GM23338 (cell line): Measurements from ENCODE around the gene GRK4. TPM values are rescaled to one million over a fixed set of nuclear protein-coding genes. Genes with fewer than 3 reads are reported as not detected.

Source experiments
- ATAC-seq: fragments of 200-7000 bp; cut with Tn5 transposase; 3 replicates; pipeline ENCODE4 v1.9.1; 2020
- DNase-seq: peaks from one replicate; pipeline ENCODE4 v3.0.0-alpha.2; 2015; ENCODE audit warnings: low spot score
- H2AFZ ChIP-seq: fragments of 200-600 bp; sonication (generic); 2 replicates; pipeline ENCODE4 v1.8.0; 2016; ENCODE audit warnings: antibody characterized with exemption, mild to moderate bottlenecking, moderate library complexity
- H3F3A ChIP-seq: fragments of 200-600 bp; sonication (generic); replicated peaks from 2 replicates; pipeline ENCODE4 v1.8.0; 2017; ENCODE audit warnings: antibody characterized with exemption, mixed run types, low read depth
- H3K27ac ChIP-seq: fragments of 200-600 bp; sonication (generic); 2 replicates; pipeline ENCODE4 v1.6.1; 2016; ENCODE audit warnings: low read depth
- H3K27me3 ChIP-seq: fragments of 200-600 bp; sonication (generic); 2 replicates; pipeline ENCODE4 v1.8.0; 2016; ENCODE audit warnings: mild to moderate bottlenecking, mixed run types, moderate library complexity; ENCODE audit not compliant: insufficient read depth
- H3K36me3 ChIP-seq: fragments of 200-600 bp; sonication (generic); 2 replicates; pipeline ENCODE4 v1.8.0; 2016; ENCODE audit warnings: mild to moderate bottlenecking; ENCODE audit not compliant: insufficient read depth
- H3K4me1 ChIP-seq: fragments of 200-600 bp; sonication (generic); 2 replicates; pipeline ENCODE4 v1.8.0; 2016; ENCODE audit warnings: mild to moderate bottlenecking, moderate library complexity; ENCODE audit not compliant: insufficient read depth
- H3K4me2 ChIP-seq: fragments of 200-600 bp; sonication (generic); 2 replicates; pipeline ENCODE4 v1.7.1; 2017; ENCODE audit warnings: mixed run types
- H3K4me3 ChIP-seq: fragments of 200-600 bp; sonication (generic); 2 replicates; pipeline ENCODE4 v1.6.1; 2016; ENCODE audit warnings: mixed run types
- H3K79me2 ChIP-seq: fragments of 200-600 bp; sonication (generic); replicated peaks from 2 replicates; pipeline ENCODE4 v1.8.0; 2017; ENCODE audit warnings: mild to moderate bottlenecking; ENCODE audit not compliant: insufficient read depth
- H3K9me2 ChIP-seq: fragments of 200-600 bp; sonication (generic); 2 replicates; pipeline ENCODE4 v1.8.0; 2017; ENCODE audit not compliant: insufficient read depth
- H4K20me1 ChIP-seq: fragments of 200-600 bp; sonication (generic); replicated peaks from 2 replicates; pipeline ENCODE4 v1.8.0; 2017; ENCODE audit warnings: mild to moderate bottlenecking; ENCODE audit not compliant: insufficient read depth
- H3K27ac Mint-ChIP-seq: 2 replicates; pipeline ENCODE4 v1.8.0; 2020; ENCODE audit warnings: inconsistent platforms, mild to moderate bottlenecking, moderate library complexity, mixed read lengths
- H3K27me3 Mint-ChIP-seq: 3 replicates; pipeline ENCODE4 v1.8.0; 2022; ENCODE audit warnings: low read depth, mild to moderate bottlenecking, moderate library complexity, mixed read lengths, inconsistent platforms; ENCODE audit not compliant: insufficient read depth, poor library complexity
- H3K36me3 Mint-ChIP-seq: 3 replicates; pipeline ENCODE4 v1.8.0; 2021; ENCODE audit warnings: low read depth, mild to moderate bottlenecking, inconsistent platforms, moderate library complexity, mixed read lengths
- H3K4me1 Mint-ChIP-seq: 3 replicates; pipeline ENCODE4 v1.8.0; 2020; ENCODE audit warnings: mild to moderate bottlenecking, inconsistent platforms, mixed read lengths
- H3K4me3 Mint-ChIP-seq: 3 replicates; pipeline ENCODE4 v1.8.0; 2021; ENCODE audit warnings: moderate library complexity, mild to moderate bottlenecking, inconsistent platforms, mixed read lengths
- H3K9me3 Mint-ChIP-seq: 3 replicates; pipeline ENCODE4 v1.8.0; 2020; ENCODE audit warnings: moderate library complexity, mild to moderate bottlenecking, inconsistent platforms, mixed read lengths
- CREB1 ChIP-seq: fragments of 250-450 bp; sonication (Bioruptor Pico); IDR thresholded peaks from 2 replicates; pipeline ENCODE4 v1.5.0; 2020; ENCODE audit warnings: low read depth, mild to moderate bottlenecking, moderate library complexity
- CTCF ChIP-seq, 2 experiments: fragments of 200-600 bp in 1 of 2; sonication (generic) in 1 of 2; conservative IDR thresholded peaks; 2 replicates each; pipeline versions ENCODE4 v1.5.1 to v1.6.1; 2016 to 2017; ENCODE audit warnings: antibody characterized with exemption in 2 of 2, low read depth in 2 of 2, mild to moderate bottlenecking in 2 of 2, moderate library complexity in 1 of 2
- EZH2phosphoT487 ChIP-seq: fragments of 200-600 bp; sonication (generic); IDR thresholded peaks from one replicate; pipeline ENCODE4 v1.8.1; 2018; ENCODE audit warnings: antibody characterized with exemption; ENCODE audit not compliant: unreplicated experiment
- JUNB ChIP-seq: IDR thresholded peaks from one replicate; pipeline ENCODE4 v1.6.1; 2016; ENCODE audit warnings: antibody characterized with exemption; ENCODE audit not compliant: unreplicated experiment
- NANOG ChIP-seq: IDR thresholded peaks from 2 replicates; pipeline ENCODE4 v1.6.1; 2016; ENCODE audit warnings: antibody characterized with exemption, borderline replicate concordance
- POLR2AphosphoS5 ChIP-seq: IDR thresholded peaks from 2 replicates; pipeline ENCODE4 v1.6.1; 2016; ENCODE audit warnings: antibody characterized with exemption, low read depth
- STAT1 ChIP-seq: IDR thresholded peaks from one replicate; pipeline ENCODE4 v1.6.1; 2016; ENCODE audit warnings: antibody characterized with exemption; ENCODE audit not compliant: unreplicated experiment
- ZNF114 ChIP-seq: fragments of 250-450 bp; sonication (Bioruptor Pico); IDR thresholded peaks from 2 replicates; pipeline ENCODE4 v1.5.0; 2020; ENCODE audit warnings: mild to moderate bottlenecking, moderate library complexity
- ZNF331 ChIP-seq: fragments of 250-450 bp; sonication (Bioruptor Pico); IDR thresholded peaks from 2 replicates; pipeline ENCODE4 v1.5.0; 2020; ENCODE audit warnings: low read depth, mild to moderate bottlenecking, moderate library complexity
- polyA plus RNA-seq: library from polyadenylated mRNA; unstranded; fragments of >200 nt; fragmentation: Nextera tagmentation; extraction: Ambion mirVana; gene quantifications from 2 replicates; pipeline ENCODE4 v1.2.1, GENCODE V29; 2016
- total RNA-seq: library from RNA; depleted of rRNA; stranded (reverse); fragments of >200 nt; shearing (Covaris generic); gene quantifications from 2 replicates; pipeline ENCODE4 v1.2.3, GENCODE V29; 2014

GRK4 gene
- total and polyA plus RNA-seq, 2 experiments from 2014 or later: 1.3 to 1.4 TPM

GRCh38 chr4:3066836-3067400 lies 103.5 kb downstream of the GRK4 start:
- no peak overlapping the region for H2AFZ ChIP-seq
- H3K27ac ChIP-seq: no peak overlapping the region
- no peaks in the 10 kb centered on the region for H3K36me3 Mint-ChIP-seq
- DNase-seq: no peak
- no peaks in the 10 kb centered on the region for H3K27me3 ChIP-seq
- no peaks in the 10 kb centered on the region for H3F3A ChIP-seq
- no peaks in the 10 kb centered on the region; the same call in 2 of the 3 replicates for H3K9me3 Mint-ChIP-seq
- H3K4me1 Mint-ChIP-seq: peaks cover 4% of the 10 kb centered on the region; the same call in 2 of the 3 replicates
- no peak overlapping the region for H3K4me2 ChIP-seq
- H3K9me2 ChIP-seq: no peaks in the 10 kb centered on the region
- no peak overlapping the region for H3K27ac Mint-ChIP-seq
- no peak overlapping the region for H3K4me3 Mint-ChIP-seq
- TF ChIP-seq JUNB: no peak
- no peak overlapping the region for H3K4me3 ChIP-seq
- H3K36me3 ChIP-seq: no peaks in the 10 kb centered on the region
- H3K79me2 ChIP-seq: no peaks in the 10 kb centered on the region
- H4K20me1 ChIP-seq: no peaks in the 10 kb centered on the region
- peaks cover 15% of the 10 kb centered on the region for H3K27me3 Mint-ChIP-seq
- H3K4me1 ChIP-seq: no peaks in the 10 kb centered on the region
- ATAC-seq: no peak

- Histone ChIP-seq H3K79me2 (no peaks in the 10 kb centered on the region), H3K4me2 (no peak overlapping the region), H3K4me3 (no peak overlapping the region), H3K9me2 (no peaks in the 10 kb centered on the region), H3F3A (no peaks in the 10 kb centered on the region), H3K4me1 (no peaks in the 10 kb centered on the region), H3K27ac (no peak overlapping the region), H3K27me3 (no peaks in the 10 kb centered on the region), H3K36me3 (no peaks in the 10 kb centered on the region), H4K20me1 (no peaks in the 10 kb centered on the region), H2AFZ (no peak overlapping the region)
- no peak for ATAC-seq
- H3K9me3 Mint-ChIP-seq: no peaks in the 10 kb centered on the region
- H3K4me3 Mint-ChIP-seq: no peak overlapping the region
- H3K27me3 Mint-ChIP-seq: peaks cover 14% of the 10 kb centered on the region
- H3K27ac Mint-ChIP-seq: no peak overlapping the region
- peaks cover 4% of the 10 kb centered on the region; the same call in 2 of the 3 replicates for H3K4me1 Mint-ChIP-seq
- no peak for TF ChIP-seq JUNB
- TF ChIP-seq CTCF (conservative IDR thresholded peaks at IDR 0.05; ENCODE audit: low read depth in 2 of 2): no peak
- no peak for TF ChIP-seq STAT1
- H3K36me3 Mint-ChIP-seq: no peaks in the 10 kb centered on the region
- DNase-seq: no peak
Observed at GRCh38 chr4:3067473-3068001, 104.2 kb downstream of the GRK4 start.

GRCh38 chr4:3069661-3070199 lies 106.4 kb downstream of the GRK4 start:
- no peak overlapping the region for H3K27ac ChIP-seq
- no peaks in the 10 kb centered on the region for H4K20me1 ChIP-seq
- H3F3A ChIP-seq: no peaks in the 10 kb centered on the region
- H3K27me3 Mint-ChIP-seq: peaks cover 4% of the 10 kb centered on the region
- peaks cover 4% of the 10 kb centered on the region; the same call in 2 of the 3 replicates for H3K4me1 Mint-ChIP-seq
- DNase-seq (no peak), ATAC-seq (no peak)
- H3K4me3 Mint-ChIP-seq: no peak overlapping the region
- H3K27ac Mint-ChIP-seq: no peak overlapping the region
- H3K27me3 ChIP-seq: no peaks in the 10 kb centered on the region
- no peak overlapping the region for H3K4me2 ChIP-seq
- no peak overlapping the region for H2AFZ ChIP-seq
- no peak overlapping the region for H3K4me3 ChIP-seq
- no peaks in the 10 kb centered on the region for H3K9me2 ChIP-seq
- H3K4me1 ChIP-seq: no peaks in the 10 kb centered on the region; the same call in 1 of the 2 replicates
- no peaks in the 10 kb centered on the region for H3K9me3 Mint-ChIP-seq
- no peaks in the 10 kb centered on the region for H3K36me3 ChIP-seq
- no peaks in the 10 kb centered on the region for H3K36me3 Mint-ChIP-seq
- H3K79me2 ChIP-seq: no peaks in the 10 kb centered on the region
- no peak for TF ChIP-seq ZNF114 (CRISPR knock-in tag)
- no peak for TF ChIP-seq NANOG
- no peak for TF ChIP-seq EZH2phosphoT487
- TF ChIP-seq CTCF (conservative IDR thresholded peaks at IDR 0.05; ENCODE audit: low read depth in 2 of 2): no peak
- TF ChIP-seq POLR2AphosphoS5: no peak
- no peak for TF ChIP-seq JUNB
- TF ChIP-seq ZNF331 (CRISPR knock-in tag): no peak
- no peak for TF ChIP-seq CREB1 (CRISPR knock-in tag)
